Suprapubic skin (tissue), 4 donors: ENCODE data around the gene PSD. TPM values are rescaled to one million over a fixed set of nuclear protein-coding genes. Genes with fewer than 3 reads are reported as not detected.
A peak's percentile ranks its signal among the peaks of the same experiment; 100 is the strongest.

Experiments used
- DNase-seq, 2 donors: peaks; one replicate each; pipeline ENCODE4 v3.0.0-alpha.2; 2019; ENCODE audit warnings: low spot score in 2 of 2
- H3K27ac ChIP-seq: fragments of 200-600 bp; sonication (generic); one replicate; pipeline ENCODE4 v1.5.1; 2019
- H3K27me3 ChIP-seq: fragments of 200-600 bp; sonication (generic); one replicate; pipeline ENCODE4 v1.5.1; 2019
- H3K36me3 ChIP-seq: fragments of 200-600 bp; sonication (generic); one replicate; pipeline ENCODE4 v1.5.1; 2019
- H3K4me1 ChIP-seq: fragments of 200-600 bp; sonication (generic); one replicate; pipeline ENCODE4 v1.5.1; 2019
- H3K4me3 ChIP-seq: fragments of 200-600 bp; sonication (generic); one replicate; pipeline ENCODE4 v1.5.1; 2019; ENCODE audit warnings: mild to moderate bottlenecking
- H3K9me3 ChIP-seq: fragments of 200-600 bp; sonication (generic); one replicate; pipeline ENCODE4 v1.5.1; 2019
- CTCF ChIP-seq, 2 donors: fragments of 200-600 bp in 1 of 2; fragments of 450-650 bp in 1 of 2; sonication (generic) in 1 of 2; IDR thresholded peaks; one replicate each; pipeline ENCODE4 v1.5.1; 2016 to 2019; ENCODE audit warnings: antibody characterized with exemption in 2 of 2, mild to moderate bottlenecking in 1 of 2, moderate library complexity in 1 of 2
- EP300 ChIP-seq: sonication (generic); formaldehyde crosslinking; IDR thresholded peaks from one replicate; pipeline ENCODE4 v1.6.1; 2017; ENCODE audit warnings: antibody characterized with exemption
- POLR2A ChIP-seq, 2 donors: fragments of 450-650 bp; IDR thresholded peaks; one replicate each; pipeline ENCODE4 v1.6.1; 2017; ENCODE audit warnings: antibody characterized with exemption in 2 of 2, mild to moderate bottlenecking in 2 of 2, moderate library complexity in 2 of 2
- POLR2AphosphoS5 ChIP-seq, 3 donors: sonication (generic); formaldehyde crosslinking; IDR thresholded peaks; one replicate each; pipeline ENCODE4 v1.6.1; 2017; ENCODE audit warnings: antibody characterized with exemption in 3 of 3
- WGBS: methylation state at CpG from one replicate; pipeline ENCODE4 v1.1.5; 2018; 5-methylcytosine and 5-hydroxymethylcytosine counted together
- total RNA-seq, 4 donors: library from RNA; depleted of rRNA; stranded (reverse); fragments of >200 nt; gene quantifications; one replicate each; pipeline ENCODE4 v1.1.0, GENCODE V29; 2016

The PSD gene
- total RNA-seq, 4 donors from 2014 or later: 1.7 to 4.8 (median 2.1) TPM

GRCh38 chr10:102408131-102408727 lies 10.4 kb downstream of the PSD start:
- H3K27me3 ChIP-seq: peaks cover 56% of the 10 kb centered on the region
- H3K4me1 ChIP-seq: peaks cover 24% of the 10 kb centered on the region
- H3K27ac ChIP-seq: no peak overlapping the region
- no peak for TF ChIP-seq POLR2AphosphoS5 (IDR thresholded peaks at IDR 0.05)
- TF ChIP-seq EP300: peak; percentile 69
- peak in 1 of 2 donors; percentile 52 for DNase-seq
- peak overlapping the region; percentile 54 for H3K4me3 ChIP-seq
- WGBS: 45% methylated on average over 11 of the region's 14 CpGs
- H3K36me3 ChIP-seq: no peaks in the 10 kb centered on the region
- no peaks in the 10 kb centered on the region for H3K9me3 ChIP-seq

- DNase-seq: no peak
- Histone ChIP-seq H3K4me1 (peaks cover 24% of the 10 kb centered on the region), H3K27me3 (peaks cover 50% of the 10 kb centered on the region), H3K9me3 (no peaks in the 10 kb centered on the region), H3K36me3 (peaks cover 4% of the 10 kb centered on the region), H3K27ac (no peak overlapping the region), H3K4me3 (no peak overlapping the region)
- 59% methylated on average over 13 of the region's 13 CpGs for WGBS
- TF ChIP-seq POLR2AphosphoS5 (IDR thresholded peaks at IDR 0.05): no peak
- TF ChIP-seq EP300: peak; percentile 78
Observed at GRCh38 chr10:102407425-102408130, 11.0 kb downstream of the PSD start.

- H3K27ac ChIP-seq: no peak overlapping the region
- no peak for DNase-seq
- H3K27me3 ChIP-seq: peaks cover 42% of the 10 kb centered on the region
- WGBS: 94% methylated on average over 2 of the region's 2 CpGs
- H3K4me1 ChIP-seq: peaks cover 29% of the 10 kb centered on the region
- no peaks in the 10 kb centered on the region for H3K9me3 ChIP-seq
- peaks cover 11% of the 10 kb centered on the region for H3K36me3 ChIP-seq
- TF ChIP-seq POLR2AphosphoS5 (IDR thresholded peaks at IDR 0.05) (no peak), POLR2A (IDR thresholded peaks at IDR 0.05) (no peak), EP300 (no peak), CTCF (IDR thresholded peaks at IDR 0.05) (no peak)
- H3K4me3 ChIP-seq: no peak overlapping the region
Observed at GRCh38 chr10:102406815-102407214, 11.8 kb downstream of the PSD start.

- H3K27ac ChIP-seq: no peak overlapping the region
- H3K4me3 ChIP-seq: no peak overlapping the region
- no peak for TF ChIP-seq POLR2AphosphoS5 (IDR thresholded peaks at IDR 0.05)
- TF ChIP-seq POLR2A (IDR thresholded peaks at IDR 0.05): no peak
- no peak for TF ChIP-seq EP300
- peaks cover 35% of the 10 kb centered on the region for H3K4me1 ChIP-seq
- H3K27me3 ChIP-seq: peaks cover 30% of the 10 kb centered on the region
- H3K9me3 ChIP-seq: no peaks in the 10 kb centered on the region
- WGBS: 55% methylated on average over 6 of the region's 6 CpGs
- DNase-seq: no peak
- peaks cover 21% of the 10 kb centered on the region for H3K36me3 ChIP-seq
Observed at GRCh38 chr10:102405632-102406031, 13.0 kb downstream of the PSD start.

GRCh38 chr10:102405108-102405571 lies 13.4 kb downstream of the PSD start:
- Histone ChIP-seq H3K9me3 (no peaks in the 10 kb centered on the region), H3K36me3 (peaks cover 21% of the 10 kb centered on the region), H3K27ac (no peak overlapping the region), H3K4me1 (peaks cover 34% of the 10 kb centered on the region), H3K27me3 (peaks cover 25% of the 10 kb centered on the region), H3K4me3 (no peak overlapping the region)
- 81% methylated on average over 19 of the region's 19 CpGs for WGBS
- no peak for DNase-seq
- TF ChIP-seq POLR2AphosphoS5 (IDR thresholded peaks at IDR 0.05) (no peak), CTCF (IDR thresholded peaks at IDR 0.05) (no peak), POLR2A (IDR thresholded peaks at IDR 0.05) (no peak), EP300 (no peak)

- Histone ChIP-seq H3K4me1 (peaks cover 34% of the 10 kb centered on the region), H3K9me3 (no peaks in the 10 kb centered on the region), H3K27me3 (peaks cover 19% of the 10 kb centered on the region), H3K36me3 (peaks cover 21% of the 10 kb centered on the region), H3K4me3 (no peak overlapping the region), H3K27ac (no peak overlapping the region)
- 82% methylated on average over 16 of the region's 17 CpGs for WGBS
- no peak for DNase-seq
- TF ChIP-seq EP300 (no peak), POLR2A (IDR thresholded peaks at IDR 0.05) (no peak), CTCF (IDR thresholded peaks at IDR 0.05) (no peak), POLR2AphosphoS5 (IDR thresholded peaks at IDR 0.05) (no peak)
Observed at GRCh38 chr10:102404361-102405107, 14.1 kb downstream of the PSD start.
